Mesodermal cell (in vitro differentiated cells): Measurements from ENCODE around the gene DOK4.

Source experiments
- H3K27ac ChIP-seq: 2 replicates; pipeline ENCODE4 v1.7.0; 2013; ENCODE audit warnings: mild to moderate bottlenecking, low read depth, low read length, moderate library complexity; ENCODE audit not compliant: severe bottlenecking
- H3K36me3 ChIP-seq: 2 replicates; pipeline ENCODE4 v1.7.1; 2013; ENCODE audit warnings: mild to moderate bottlenecking, low read length, moderate library complexity; ENCODE audit not compliant: control insufficient read depth, insufficient read depth
- H3K4me1 ChIP-seq: one replicate; pipeline ENCODE4 v1.7.1; 2013; ENCODE audit warnings: mild to moderate bottlenecking, low read length; ENCODE audit not compliant: insufficient read depth, control insufficient read depth, poor library complexity, severe bottlenecking
- H3K4me3 ChIP-seq: 2 replicates; pipeline ENCODE4 v1.7.0; 2013; ENCODE audit warnings: low read length, control low read depth, mild to moderate bottlenecking; ENCODE audit not compliant: insufficient read depth, poor library complexity, severe bottlenecking; ENCODE audit errors: extremely low read depth
- H3K9me3 ChIP-seq: 2 replicates; pipeline ENCODE4 v1.7.1; 2013; ENCODE audit warnings: mild to moderate bottlenecking, low read length, moderate library complexity; ENCODE audit not compliant: control insufficient read depth
- WGBS, 2 experiments: methylation state at CpG; one replicate each; pipeline ENCODE4 v1.1.5; 2013; ENCODE audit warnings: missing lambda C conversion rate in 2 of 2; ENCODE audit not compliant: insufficient coverage in 2 of 2; 5-methylcytosine and 5-hydroxymethylcytosine counted together

Gene DOK4

DNA sequence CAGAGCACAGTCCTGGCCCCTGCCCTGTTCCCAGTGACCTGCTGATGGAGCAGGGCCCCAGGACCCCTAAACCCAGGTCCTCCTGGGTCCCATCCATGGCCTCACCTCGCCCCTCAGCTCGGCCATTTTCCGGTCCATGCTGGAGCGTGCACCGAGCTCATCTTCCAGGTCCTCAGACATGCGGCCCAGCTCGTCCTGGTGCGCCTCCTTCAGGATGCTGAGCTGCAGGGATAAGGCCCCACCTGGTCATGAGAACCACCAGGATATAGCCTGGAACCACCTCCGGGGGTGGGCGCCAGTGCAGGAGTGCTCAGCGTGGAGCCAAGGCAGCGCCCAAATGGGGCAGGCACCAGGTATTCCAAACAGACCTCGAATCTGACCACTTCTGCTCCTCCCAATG lies 32.2 kb upstream of the DOK4 start:
- peaks cover 16% of the 10 kb centered on the region for H3K4me1 ChIP-seq
- H3K36me3 ChIP-seq = peaks cover 20% of the 10 kb centered on the region
- H3K27ac ChIP-seq = no peak overlapping the region
- H3K9me3 ChIP-seq = no peaks in the 10 kb centered on the region
- WGBS, 2 experiments = 93 to 95% methylated on average over 13 of the region's 13 CpGs
- no peak overlapping the region for H3K4me3 ChIP-seq

DNA sequence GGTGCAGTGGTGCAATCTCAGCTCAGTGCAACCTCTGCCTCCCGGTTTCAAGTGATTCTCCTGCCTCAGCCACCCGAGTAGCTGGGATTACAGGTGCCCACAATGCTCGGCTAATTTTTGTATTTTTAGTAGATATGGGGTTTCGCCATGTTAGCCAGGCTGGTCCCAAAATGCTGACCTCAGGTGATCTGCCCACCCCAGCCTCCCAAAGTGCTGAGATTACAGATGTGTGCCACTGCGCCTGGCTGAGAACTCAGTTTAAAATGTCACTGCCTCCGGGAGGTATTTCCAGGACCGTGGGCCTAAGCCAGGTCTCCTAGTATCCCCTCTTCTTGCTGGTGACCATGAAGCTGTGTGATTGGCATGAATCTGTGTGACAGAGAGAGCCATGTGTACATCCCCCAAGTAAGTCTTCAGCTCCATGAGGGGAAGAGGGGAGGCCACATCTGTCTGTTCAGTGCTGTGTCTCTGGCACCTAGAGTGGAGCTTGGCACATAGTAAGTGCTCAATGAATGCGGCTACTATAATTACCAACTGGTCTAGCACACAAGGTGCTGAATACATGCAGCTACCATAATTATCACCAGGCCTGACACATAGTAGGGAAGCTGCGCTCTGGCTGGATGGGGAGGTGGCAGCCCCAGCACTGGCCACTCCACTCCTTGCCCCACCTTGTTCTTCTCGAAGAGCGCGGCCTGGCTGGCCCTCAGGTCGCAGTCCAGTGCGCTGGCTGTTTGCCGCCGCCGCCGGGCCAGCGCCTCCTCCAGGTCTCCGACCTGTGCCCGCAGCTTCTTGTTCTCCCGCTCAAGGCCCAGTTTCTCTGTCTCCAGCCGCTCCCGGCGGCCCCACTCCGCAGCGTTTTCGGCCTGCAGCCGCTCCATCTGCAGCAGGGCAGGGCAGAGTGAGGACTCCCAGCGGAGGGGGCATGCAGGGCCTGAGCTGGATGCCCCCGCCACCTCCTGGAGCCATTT lies 31.4 kb upstream of the DOK4 start:
- Histone ChIP-seq H3K27ac (peak overlapping the region; percentile 2), H3K9me3 (no peaks in the 10 kb centered on the region), H3K4me3 (no peak overlapping the region), H3K4me1 (peaks cover 24% of the 10 kb centered on the region), H3K36me3 (peaks cover 20% of the 10 kb centered on the region)
- 93 to 96% methylated on average over 27 to 29 of the region's 31 CpGs for WGBS, 2 experiments

DNA sequence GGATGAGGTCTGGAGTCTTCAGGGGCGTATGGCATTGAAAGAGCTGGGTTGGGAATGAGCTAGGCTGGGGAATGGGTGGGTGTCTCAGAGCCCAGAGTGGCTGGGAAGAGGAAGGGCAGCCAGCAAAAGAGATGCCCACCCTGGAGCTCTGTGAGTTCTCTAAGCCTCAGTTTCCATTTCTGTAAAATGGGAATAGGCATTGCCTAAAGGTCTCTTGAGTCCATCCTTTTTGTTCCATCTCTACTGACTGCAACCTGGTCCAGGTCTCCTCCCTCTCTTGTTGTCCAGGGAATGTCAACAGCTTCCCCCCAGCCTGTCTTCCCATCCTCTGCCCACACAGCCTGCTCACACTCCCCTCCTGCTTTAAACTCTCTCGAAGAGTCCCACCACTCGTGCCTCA lies 30.5 kb upstream of the DOK4 start:
- 87 to 94% methylated on average over 3 of the region's 3 CpGs for WGBS, 2 experiments
- H3K4me3 ChIP-seq = no peak overlapping the region
- no peaks in the 10 kb centered on the region for H3K9me3 ChIP-seq
- peaks cover 18% of the 10 kb centered on the region for H3K36me3 ChIP-seq
- no peak overlapping the region for H3K27ac ChIP-seq
- peaks cover 28% of the 10 kb centered on the region for H3K4me1 ChIP-seq

DNA sequence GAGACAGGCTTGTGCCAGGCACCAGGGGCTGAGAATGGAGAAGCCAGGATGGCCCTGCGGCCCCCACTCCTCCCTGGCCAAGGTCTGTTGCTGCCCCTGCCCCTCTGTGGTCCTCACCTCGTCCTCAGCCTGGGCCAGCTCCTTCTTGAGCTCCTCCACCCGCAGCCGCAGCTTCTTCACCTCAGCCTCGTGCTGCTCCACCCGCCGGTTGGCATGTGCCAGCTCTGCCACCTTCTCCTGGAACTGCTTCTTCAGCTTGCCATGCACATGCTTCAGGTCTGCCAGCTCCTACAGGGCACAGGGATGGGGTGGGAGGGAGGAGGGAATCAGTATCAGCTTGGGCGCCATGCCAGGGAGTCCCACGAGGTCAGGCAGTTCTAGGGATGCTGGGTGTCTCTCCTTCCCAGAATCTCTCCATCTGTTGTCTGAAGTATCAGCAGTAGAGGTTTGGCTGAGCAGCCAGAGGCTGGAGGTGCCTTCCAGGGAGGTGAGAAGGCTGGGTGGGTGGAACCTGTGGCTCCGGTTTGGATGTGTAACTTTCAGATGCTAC lies 30.0 kb upstream of the DOK4 start:
- H3K4me3 ChIP-seq = no peak overlapping the region
- no peaks in the 10 kb centered on the region for H3K9me3 ChIP-seq
- peaks cover 18% of the 10 kb centered on the region for H3K36me3 ChIP-seq
- no peak overlapping the region for H3K27ac ChIP-seq
- H3K4me1 ChIP-seq = peaks cover 28% of the 10 kb centered on the region
- WGBS, 2 experiments = 95 to 99% methylated on average over 7 to 8 of the region's 10 CpGs

DNA sequence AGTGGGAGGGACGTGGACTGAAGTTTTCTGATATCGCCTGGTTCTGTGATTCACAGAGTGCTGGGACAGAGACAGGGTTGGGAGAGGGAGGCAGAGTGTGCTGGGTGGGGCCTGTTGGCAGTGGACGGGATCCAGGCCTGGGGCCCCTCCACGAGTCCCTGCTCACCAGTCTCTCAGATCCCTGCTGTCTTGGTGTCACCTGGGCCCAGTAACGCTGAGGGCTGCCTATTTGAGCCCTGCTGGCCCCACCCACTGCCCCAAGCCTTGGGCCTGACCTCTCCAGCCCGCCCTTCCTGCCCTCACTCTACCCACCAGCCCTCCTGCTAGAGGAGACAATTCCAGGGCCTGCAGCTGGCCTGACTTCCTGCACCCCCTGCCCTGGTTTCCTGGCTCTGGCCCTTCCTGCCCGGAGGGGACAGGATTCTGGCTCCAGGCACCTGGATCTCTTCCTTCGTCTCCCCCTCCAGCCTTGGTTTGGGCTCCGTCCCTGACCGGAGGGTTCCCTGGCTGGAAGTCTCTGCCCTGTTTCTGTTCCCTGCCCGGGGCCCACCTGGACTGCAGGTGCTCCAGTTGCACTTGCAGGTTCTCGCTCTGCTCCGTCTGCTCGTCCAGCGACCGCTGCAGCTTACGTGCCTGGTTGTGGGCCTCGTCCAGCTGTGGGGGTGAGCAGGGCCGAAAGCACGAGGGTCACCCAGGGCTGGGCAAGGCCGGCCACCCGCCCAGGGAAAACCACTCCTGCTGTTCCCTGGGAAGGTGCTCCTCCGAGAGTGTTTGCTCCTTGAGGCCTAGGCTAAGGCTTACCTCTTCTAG lies 28.7 kb upstream of the DOK4 start:
- 81 to 85% methylated on average over 19 to 23 of the region's 23 CpGs for WGBS, 2 experiments
- Histone ChIP-seq H3K36me3 (peaks cover 18% of the 10 kb centered on the region), H3K27ac (peak overlapping the region; percentile 87), H3K9me3 (no peaks in the 10 kb centered on the region), H3K4me3 (no peak overlapping the region), H3K4me1 (peaks cover 37% of the 10 kb centered on the region)

DNA sequence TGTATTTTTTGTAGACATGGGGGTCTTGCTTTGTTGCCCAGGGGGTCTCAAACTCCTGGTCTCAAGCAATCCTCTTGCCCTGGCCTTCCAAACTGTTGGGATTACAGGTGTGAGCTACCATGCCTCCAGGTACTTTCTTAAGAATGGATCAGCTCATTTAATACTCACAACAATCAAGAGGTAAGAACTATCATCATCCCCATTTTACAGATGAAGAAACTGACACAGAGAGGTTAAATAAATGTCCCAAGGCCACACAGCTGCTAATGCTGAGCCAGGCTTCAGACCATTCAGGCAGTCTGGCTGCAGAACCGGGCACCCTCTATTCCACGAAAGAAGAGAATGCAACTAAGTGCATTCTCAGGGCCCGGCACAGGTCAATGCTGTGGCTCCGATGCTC lies 28.1 kb upstream of the DOK4 start:
- no peaks in the 10 kb centered on the region for H3K9me3 ChIP-seq
- peak overlapping the region; percentile 87 for H3K27ac ChIP-seq
- peaks cover 18% of the 10 kb centered on the region for H3K36me3 ChIP-seq
- H3K4me1 ChIP-seq = peaks cover 42% of the 10 kb centered on the region
- H3K4me3 ChIP-seq = no peak overlapping the region
- WGBS, 2 experiments = 79 to 86% methylated on average over 4 of the region's 4 CpGs

DNA sequence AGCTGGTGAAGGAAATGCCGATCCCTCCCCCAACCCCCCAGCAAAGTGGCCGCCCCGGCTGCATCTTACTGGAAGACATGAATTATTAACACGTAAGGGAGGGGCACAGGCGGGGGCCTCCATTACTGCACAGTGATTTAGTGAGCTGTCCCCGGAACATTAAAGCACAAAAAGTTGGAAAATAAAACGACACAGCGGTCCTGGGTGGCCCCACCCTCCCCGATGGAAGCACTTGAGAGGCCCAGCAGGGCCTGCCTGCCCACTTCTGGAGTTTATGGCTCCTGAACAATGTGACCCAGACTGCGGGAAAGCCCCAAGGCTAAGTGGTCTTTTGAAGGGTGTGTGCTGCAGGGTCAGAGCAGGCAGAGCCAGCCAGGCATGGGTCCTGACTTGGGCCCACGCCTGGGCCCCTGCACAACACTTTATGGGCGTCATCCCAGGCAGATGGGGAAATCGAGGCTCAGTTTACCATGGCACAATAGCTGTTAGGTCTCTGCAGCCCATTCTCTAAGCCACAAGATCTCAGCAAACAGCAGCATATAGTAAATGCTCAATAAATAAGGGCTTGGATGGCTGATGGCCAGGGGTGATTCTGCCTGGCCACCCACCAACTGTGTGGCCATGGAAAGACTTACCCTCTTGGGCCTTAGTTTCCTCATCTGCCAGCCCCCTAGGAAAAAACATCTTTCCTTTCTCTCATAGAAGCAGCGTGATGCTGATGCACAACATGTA lies 27.2 kb upstream of the DOK4 start:
- Histone ChIP-seq H3K4me1 (peaks cover 49% of the 10 kb centered on the region), H3K9me3 (no peaks in the 10 kb centered on the region), H3K36me3 (peaks cover 18% of the 10 kb centered on the region), H3K4me3 (no peak overlapping the region), H3K27ac (peak overlapping the region; percentile 87)
- WGBS, 2 experiments = 73 to 75% methylated on average over 12 of the region's 14 CpGs

DNA sequence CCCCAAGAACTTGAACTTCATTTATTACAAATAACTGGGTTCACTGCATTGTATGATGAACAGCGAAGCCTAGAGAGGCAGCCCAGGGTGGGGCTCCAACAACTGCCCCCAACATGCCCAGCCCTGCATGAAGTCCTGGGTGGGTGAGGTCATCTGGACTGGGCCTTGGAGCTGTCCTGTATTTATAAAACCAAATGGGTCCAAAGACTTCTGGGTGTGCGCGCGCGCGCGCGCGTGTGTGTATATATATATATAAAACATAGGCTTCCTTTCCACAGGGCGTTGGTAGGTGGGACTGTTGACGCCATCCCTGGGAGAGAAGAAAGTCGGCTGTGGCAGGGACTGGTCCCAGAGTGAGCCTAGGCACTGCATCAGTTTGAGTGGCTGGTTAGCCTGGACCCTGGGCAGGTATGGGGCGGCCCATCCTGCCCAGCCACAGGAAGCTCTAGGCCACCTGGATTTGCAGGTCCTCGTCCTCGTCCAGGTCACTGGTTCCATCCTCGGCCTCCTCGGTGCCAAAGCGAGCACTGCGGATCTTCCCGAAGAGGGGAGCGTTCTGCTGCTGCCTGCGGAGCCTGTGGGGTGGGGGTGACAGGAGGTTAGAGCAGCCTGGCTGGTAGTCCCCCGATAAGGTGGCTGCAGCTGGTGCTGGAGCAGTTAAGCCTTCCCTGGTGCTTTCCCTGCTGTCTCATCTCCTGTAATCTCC lies 26.2 kb upstream of the DOK4 start:
- Histone ChIP-seq H3K27ac (peak overlapping the region; percentile 87), H3K4me3 (no peak overlapping the region), H3K36me3 (peaks cover 15% of the 10 kb centered on the region), H3K9me3 (no peaks in the 10 kb centered on the region), H3K4me1 (peaks cover 60% of the 10 kb centered on the region)
- WGBS, 2 experiments = 95% methylated on average over 6 to 14 of the region's 23 CpGs

DNA sequence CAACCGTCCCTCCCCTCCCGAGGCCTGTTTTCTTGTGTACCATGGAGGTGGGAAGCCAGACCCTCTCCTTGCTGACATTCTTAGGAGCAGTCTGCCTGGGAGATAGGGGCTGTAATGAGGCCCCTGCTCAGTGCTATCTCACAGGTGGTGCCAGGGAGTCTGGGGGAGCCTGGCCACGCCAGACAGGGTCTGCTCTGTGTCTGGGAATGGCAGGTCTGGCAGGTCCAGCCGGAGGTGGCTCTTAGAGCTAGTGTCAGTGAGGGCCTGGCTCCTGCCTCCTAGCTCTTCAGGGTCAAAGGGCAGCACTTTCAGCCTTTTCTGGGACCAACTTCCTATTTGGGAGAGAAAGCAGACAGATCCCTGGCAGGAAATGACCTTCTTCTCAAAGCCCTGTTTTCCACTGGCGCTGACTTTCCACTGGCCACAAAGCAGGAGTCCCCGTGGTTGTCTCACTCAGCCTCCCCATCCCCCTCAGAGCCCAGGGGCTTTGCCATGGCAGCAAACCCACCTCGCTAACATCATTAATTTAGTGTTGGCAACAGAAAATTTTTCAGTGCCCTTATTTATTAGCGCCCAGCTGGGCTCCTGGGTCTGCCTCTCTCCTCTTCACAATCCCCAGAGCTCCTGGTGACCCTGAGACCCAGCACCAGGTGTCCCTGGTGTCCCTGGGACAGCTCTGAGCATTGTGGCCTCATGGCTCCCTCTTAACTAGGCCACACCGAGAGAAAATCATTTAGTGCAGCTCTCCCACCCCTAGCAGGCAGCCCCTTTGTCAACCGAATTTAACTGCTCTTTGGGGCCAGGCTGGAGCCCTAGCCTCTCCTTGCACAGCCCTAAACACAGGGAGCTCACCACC lies 24.0 kb upstream of the DOK4 start:
- Histone ChIP-seq H3K36me3 (peaks cover 4% of the 10 kb centered on the region), H3K4me1 (peaks cover 61% of the 10 kb centered on the region), H3K9me3 (no peaks in the 10 kb centered on the region), H3K27ac (peak overlapping the region; percentile 96), H3K4me3 (no peak overlapping the region)
- WGBS, 2 experiments = 44 to 50% methylated on average over 7 to 9 of the region's 10 CpGs
